Omental fat pad (tissue), 4 donors: ENCODE results near the gene RERE. TPM values are rescaled to one million over a fixed set of nuclear protein-coding genes. Genes with fewer than 3 reads are reported as not detected.
"Not testable (repeated sequence)": the region's sequence is repeated elsewhere in the genome, so short reads cannot be mapped to it uniquely, and the experiment has no call there.

Experiments used
- ATAC-seq: fragments of 150-250 bp; one replicate; pipeline ENCODE4 v1.9.1; 2016; ENCODE audit warnings: mild to moderate bottlenecking, moderate library complexity; ENCODE audit not compliant: low FRiP score
- DNase-seq: peaks from one replicate; pipeline ENCODE4 v3.0.0-alpha.2; 2019; ENCODE audit warnings: low spot score
- total RNA-seq, 4 donors: library from RNA; depleted of rRNA; stranded (reverse); fragments of >200 nt; gene quantifications; one replicate each; pipeline ENCODE4 v1.1.0, GENCODE V29; 2016
- TF ChIP-seq, protein P1 (sequence below), 3 donors: fragments of 450-650 bp; IDR thresholded peaks; one replicate each; pipeline ENCODE4 v1.5.1; 2016 to 2017; ENCODE audit warnings: antibody characterized with exemption in 3 of 3, mild to moderate bottlenecking in 3 of 3, moderate library complexity in 2 of 3

The RERE gene
- total RNA-seq, 4 donors from 2014 or later = 46.3 to 117 (median 55.4) TPM

DNA sequence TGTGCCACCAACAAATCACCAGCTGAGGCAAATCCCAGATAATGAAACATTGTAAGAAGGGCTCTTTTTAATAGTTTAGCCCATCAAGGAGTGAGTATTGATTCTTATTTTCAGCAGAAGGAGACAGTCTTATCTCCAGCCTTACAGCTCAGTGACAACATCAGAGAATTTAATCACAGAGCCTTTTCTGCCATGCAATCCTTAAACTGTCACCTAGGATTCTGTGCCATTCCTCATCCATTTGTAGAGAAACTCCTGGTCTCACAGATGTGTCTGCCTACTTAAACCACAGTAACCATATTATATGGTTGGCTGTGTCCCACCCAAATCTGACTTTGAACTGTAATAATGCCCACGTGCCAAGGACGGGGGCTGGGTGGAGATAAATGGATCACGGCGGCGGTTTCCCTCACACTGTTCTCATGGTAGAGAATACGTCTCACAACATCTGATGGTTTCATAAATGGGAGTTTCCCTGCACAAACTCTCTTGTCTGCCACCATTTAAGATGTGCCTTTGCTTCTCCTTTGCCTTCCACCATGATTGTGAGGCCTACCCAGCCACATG, 217.7 kb downstream of the RERE start:
- DNase-seq = no peak
- TF ChIP-seq, protein P1, sequence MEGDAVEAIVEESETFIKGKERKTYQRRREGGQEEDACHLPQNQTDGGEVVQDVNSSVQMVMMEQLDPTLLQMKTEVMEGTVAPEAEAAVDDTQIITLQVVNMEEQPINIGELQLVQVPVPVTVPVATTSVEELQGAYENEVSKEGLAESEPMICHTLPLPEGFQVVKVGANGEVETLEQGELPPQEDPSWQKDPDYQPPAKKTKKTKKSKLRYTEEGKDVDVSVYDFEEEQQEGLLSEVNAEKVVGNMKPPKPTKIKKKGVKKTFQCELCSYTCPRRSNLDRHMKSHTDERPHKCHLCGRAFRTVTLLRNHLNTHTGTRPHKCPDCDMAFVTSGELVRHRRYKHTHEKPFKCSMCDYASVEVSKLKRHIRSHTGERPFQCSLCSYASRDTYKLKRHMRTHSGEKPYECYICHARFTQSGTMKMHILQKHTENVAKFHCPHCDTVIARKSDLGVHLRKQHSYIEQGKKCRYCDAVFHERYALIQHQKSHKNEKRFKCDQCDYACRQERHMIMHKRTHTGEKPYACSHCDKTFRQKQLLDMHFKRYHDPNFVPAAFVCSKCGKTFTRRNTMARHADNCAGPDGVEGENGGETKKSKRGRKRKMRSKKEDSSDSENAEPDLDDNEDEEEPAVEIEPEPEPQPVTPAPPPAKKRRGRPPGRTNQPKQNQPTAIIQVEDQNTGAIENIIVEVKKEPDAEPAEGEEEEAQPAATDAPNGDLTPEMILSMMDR (IDR thresholded peaks at IDR 0.05) = no peak
- ATAC-seq = no peak

DNA sequence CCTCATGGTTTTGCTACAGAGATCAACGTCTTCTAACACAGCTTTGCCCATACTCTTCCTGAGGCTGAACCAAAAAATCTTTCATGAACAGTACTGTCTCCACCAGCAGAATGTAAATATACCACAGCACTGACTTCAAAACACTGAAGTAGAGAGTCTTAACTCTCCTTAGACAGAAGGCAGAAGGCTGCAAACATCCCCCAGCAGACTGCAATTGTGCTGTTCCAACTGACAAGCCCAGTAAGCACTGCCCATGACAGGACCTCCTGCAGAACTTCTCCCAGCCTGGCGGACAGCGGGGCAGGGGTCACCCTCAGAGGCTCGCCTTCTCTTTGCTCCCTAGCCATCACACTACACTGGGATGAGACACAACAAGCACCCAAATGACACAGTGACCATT, 218.7 kb downstream of the RERE start:
- DNase-seq = no peak
- TF ChIP-seq, protein P1 (IDR thresholded peaks at IDR 0.05) = no peak
- ATAC-seq = no peak

DNA sequence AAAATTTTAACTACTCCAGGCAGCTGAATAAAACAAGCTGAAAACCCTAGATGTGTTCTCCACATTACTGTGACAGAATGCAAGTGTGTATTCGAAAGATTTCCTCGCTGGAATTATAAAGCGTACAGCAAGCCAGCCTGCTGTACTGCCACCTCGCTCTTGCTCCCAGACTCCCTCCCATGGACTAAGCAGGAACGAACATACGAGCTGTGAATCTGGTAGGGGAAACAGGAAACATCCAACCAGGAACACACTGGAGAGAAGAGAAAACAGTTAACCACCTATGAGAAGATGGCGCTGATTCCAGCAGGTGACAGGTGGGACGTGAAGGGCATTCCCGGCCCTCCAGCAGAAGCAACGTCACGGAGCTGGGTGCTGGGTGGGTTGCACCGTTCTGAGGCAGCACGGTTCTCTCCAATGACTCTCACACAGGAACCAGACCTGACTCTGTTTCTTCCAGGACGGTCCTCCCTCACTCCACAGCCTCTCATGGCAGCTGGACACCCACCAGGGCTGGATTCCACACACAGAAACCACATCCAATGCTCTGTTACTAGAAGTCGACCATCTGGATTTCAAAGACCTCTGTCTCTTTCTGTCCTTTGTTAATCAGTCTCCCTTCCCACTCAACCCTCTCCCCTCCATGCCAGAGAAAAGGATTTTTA, 219.2 kb downstream of the RERE start:
- DNase-seq (no peak), ATAC-seq (no peak)
- TF ChIP-seq, protein P1 (IDR thresholded peaks at IDR 0.05) = no peak

DNA sequence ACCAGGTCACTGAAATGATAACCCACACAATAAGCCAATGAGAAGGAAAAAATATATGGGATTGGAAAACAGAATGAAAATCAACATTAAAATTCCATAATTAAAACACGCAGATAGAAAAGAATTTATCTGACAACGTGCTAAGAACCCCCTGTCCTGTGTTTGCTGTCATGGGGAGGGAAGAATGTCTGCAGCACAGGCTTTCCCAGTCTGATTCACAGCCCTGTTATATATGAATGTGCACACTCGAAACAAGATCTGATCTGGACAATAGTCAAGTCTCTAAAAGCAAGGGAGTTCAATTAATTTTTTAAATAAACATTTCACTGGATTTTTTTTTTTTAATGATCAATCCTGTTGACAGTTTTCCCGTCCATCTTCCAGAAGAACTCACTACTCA, 220.0 kb downstream of the RERE start:
- TF ChIP-seq, protein P1 (IDR thresholded peaks at IDR 0.05) = no peak
- no peak for DNase-seq
- ATAC-seq = no peak

DNA sequence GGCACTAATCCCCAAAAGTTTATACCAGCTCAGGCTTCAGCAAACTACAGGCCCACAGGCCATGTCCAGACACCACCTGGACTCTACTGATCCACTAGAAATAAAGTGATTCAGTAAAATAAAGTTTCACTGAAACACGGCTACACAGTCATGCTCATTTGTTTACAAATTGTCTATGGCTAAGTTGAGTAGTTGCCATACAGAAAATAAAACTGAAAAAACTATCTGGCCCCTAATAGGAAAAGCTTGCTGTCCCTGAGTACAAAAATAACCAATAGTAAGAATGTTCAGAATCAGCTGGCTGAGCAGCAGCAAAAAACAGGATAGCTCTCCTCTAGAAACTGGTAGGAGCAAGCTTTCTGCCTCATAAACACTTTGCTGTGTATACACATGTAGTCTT, 221.5 kb downstream of the RERE start:
- DNase-seq = no peak
- TF ChIP-seq, protein P1 (IDR thresholded peaks at IDR 0.05) = no peak
- ATAC-seq = no peak

DNA sequence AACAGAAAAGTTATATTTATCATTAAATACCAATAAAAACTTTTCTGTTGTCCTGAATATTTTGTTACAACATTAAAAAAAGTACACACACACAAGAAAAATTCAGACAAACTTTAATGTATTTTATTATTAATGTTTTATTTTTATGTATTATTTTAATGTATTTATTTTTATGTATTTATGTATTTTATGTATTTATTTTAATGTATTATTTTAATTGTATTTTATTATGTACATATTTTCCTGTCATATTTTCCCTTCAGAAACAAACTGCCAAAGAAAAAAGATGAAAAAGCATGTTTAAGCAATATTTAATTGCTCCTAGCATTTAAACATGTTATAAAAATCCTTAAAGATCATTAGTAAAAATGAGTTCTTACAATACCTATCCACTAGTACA, 222.1 kb downstream of the RERE start:
- TF ChIP-seq, protein P1 (IDR thresholded peaks at IDR 0.05) = no peak
- no peak for ATAC-seq
- DNase-seq = no peak

DNA sequence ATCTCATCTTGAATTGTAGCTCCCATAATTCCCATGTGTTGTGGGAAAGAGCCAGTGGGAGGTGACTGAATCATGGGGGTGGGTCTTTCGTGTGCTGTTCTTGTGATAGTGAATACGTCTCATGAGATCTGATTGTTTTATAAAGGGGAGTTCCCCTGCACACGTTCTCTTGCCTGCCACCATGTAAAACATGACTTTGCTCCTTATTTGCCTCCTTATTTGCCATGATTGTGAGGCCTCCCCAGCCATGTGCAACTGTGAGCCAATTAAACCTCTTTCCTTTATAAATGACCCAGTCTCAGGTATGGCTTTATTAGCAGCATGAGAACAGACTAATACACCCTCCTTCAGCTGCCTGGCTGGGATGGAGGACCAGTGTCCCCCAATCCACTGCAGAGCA, 224.1 kb downstream of the RERE start:
- not testable (repeated sequence) for DNase-seq, ATAC-seq
